ENCODE results near the gene NRDC. TPM values are rescaled to one million over a fixed set of nuclear protein-coding genes. Genes with fewer than 3 reads are reported as not detected.

The NRDC gene
- total and polyA plus RNA-seq, 9 of the 15 experiments (the other 6 are each of a cell fraction or from before 2014, with no cell fraction given), result 102 to 371 (median 201) TPM

DNA sequence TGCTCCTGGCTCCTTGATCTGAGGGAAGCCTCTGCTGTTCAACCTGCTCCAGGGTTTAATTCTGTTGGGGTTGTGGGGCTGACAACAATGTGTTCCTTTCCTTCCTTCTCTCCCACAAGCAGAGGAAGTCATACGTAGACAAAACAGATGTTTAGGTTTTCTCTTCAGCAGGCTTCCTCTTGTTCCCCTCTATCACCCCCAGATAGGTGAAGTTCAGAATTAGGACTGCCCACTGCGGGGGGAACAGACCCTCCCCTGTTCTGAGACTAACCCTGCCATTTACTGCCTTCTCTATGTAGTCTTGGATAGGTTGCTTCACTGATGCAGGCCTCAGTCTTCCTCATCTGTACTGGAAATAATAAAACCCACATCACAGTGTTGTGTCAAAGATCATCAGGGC lies 30.0 kb upstream of the NRDC start (continued):
- TF ChIP-seq PURB (CRISPR knock-in tag; IDR thresholded peaks at IDR 0.05; ENCODE audit: low read depth) (no peak), TCF3 (CRISPR knock-in tag; IDR thresholded peaks at IDR 0.05) (no peak)
- TF ChIP-seq, protein P1, sequence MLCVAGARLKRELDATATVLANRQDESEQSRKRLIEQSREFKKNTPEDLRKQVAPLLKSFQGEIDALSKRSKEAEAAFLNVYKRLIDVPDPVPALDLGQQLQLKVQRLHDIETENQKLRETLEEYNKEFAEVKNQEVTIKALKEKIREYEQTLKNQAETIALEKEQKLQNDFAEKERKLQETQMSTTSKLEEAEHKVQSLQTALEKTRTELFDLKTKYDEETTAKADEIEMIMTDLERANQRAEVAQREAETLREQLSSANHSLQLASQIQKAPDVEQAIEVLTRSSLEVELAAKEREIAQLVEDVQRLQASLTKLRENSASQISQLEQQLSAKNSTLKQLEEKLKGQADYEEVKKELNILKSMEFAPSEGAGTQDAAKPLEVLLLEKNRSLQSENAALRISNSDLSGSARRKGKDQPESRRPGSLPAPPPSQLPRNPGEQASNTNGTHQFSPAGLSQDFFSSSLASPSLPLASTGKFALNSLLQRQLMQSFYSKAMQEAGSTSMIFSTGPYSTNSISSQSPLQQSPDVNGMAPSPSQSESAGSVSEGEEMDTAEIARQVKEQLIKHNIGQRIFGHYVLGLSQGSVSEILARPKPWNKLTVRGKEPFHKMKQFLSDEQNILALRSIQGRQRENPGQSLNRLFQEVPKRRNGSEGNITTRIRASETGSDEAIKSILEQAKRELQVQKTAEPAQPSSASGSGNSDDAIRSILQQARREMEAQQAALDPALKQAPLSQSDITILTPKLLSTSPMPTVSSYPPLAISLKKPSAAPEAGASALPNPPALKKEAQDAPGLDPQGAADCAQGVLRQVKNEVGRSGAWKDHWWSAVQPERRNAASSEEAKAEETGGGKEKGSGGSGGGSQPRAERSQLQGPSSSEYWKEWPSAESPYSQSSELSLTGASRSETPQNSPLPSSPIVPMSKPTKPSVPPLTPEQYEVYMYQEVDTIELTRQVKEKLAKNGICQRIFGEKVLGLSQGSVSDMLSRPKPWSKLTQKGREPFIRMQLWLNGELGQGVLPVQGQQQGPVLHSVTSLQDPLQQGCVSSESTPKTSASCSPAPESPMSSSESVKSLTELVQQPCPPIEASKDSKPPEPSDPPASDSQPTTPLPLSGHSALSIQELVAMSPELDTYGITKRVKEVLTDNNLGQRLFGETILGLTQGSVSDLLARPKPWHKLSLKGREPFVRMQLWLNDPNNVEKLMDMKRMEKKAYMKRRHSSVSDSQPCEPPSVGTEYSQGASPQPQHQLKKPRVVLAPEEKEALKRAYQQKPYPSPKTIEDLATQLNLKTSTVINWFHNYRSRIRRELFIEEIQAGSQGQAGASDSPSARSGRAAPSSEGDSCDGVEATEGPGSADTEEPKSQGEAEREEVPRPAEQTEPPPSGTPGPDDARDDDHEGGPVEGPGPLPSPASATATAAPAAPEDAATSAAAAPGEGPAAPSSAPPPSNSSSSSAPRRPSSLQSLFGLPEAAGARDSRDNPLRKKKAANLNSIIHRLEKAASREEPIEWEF (CRISPR knock-in tag; IDR thresholded peaks at IDR 0.05), result no peak

DNA sequence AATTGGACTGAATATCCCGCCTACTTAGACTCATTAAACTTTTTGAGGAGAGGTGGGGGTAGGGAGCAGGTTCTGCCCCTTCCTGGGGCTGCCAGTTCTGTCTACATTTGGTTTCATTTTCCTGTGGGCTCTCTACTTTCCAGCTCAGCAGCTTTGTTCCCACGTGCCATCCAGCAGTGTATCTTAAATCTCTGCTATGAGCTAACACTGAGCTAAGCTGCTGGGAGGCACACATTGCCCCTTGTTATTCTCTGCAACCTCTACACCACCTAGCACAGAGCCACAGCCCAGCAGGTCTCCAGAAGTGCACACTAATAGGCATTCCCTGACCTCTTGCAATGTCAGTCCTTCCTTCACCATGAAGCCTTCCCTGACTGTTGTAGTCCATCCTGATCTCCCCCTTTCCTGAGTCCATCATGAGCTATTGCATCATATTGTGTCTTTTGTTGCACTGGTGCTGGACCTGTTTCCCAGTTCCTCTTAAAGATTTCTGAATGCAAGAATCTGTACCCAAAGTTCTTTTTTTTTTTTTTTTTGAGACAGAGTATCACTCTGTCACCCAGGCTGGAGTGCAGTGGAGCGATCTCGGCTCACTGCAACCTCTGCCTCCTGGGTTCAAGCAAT lies 28.7 kb upstream of the NRDC start:
- Histone ChIP-seq H3K36me3 (ENCODE audit: control insufficient read depth, insufficient read depth, low read length) (no peaks in the 10 kb centered on the region), H3K4me2 (ENCODE audit: insufficient read depth, low read length) (no peak overlapping the region), H3K4me3 (no peak overlapping the region), H3K9ac (ENCODE audit: insufficient read depth in 1 of 2, low read depth in 2 of 2, low read length in 2 of 2) (no peak overlapping the region), H3K79me2 (ENCODE audit: control insufficient read depth, insufficient read depth, low read length) (no peaks in the 10 kb centered on the region), H3K27me3 (ENCODE audit: control insufficient read depth in 2 of 2, insufficient read depth in 2 of 2, low read length in 2 of 2) (peaks cover 13 to 24% of the 10 kb centered on the region in 2 experiments), H4K20me1 (replicated peaks; ENCODE audit: control insufficient read depth, insufficient read depth, low read length) (no peaks in the 10 kb centered on the region), H3K9me1 (ENCODE audit: control insufficient read depth, insufficient read depth, low read length) (no peaks in the 10 kb centered on the region), H3K4me1 (replicated peaks in 1 of 2; ENCODE audit: control insufficient read depth in 2 of 2, insufficient read depth in 2 of 2, low read length in 2 of 2) (no peaks in the 10 kb centered on the region), H2AFZ (ENCODE audit: low read depth, low read length) (no peak overlapping the region), H3K9me3 (replicated peaks; ENCODE audit: control insufficient read depth, insufficient read depth, low read depth, low read length) (0 out of 2 replicates have a peak, but pooled peaks cover 4% of the 10 kb centered on the region), H3K27ac (ENCODE audit: extremely low read depth, low read depth, low read length) (no peak overlapping the region)
- CTCF ChIA-PET (ENCODE audit: low intra/inter-chr PET ratio), result no interaction called here
- in situ Hi-C loops (cut with MboI) (no loop called here), intact Hi-C loops (cut with micrococcal nuclease) (no loop called here)
- DNase-seq (ENCODE audit: extremely low read depth in 1 of 4, low spot score in 3 of 4), result no peak
- ATAC-seq, result no peak
- BruUV-seq (replicated peaks), result no TSS peak
- POLR2A ChIA-PET, result no interaction called here
- FAIRE-seq, result no peak
- WGBS (ENCODE audit: insufficient coverage, low coverage, missing lambda C conversion rate), result 6% methylated on average over 4 of the region's 4 CpGs
- no peak for TF ChIP-seq ADNP (tag; IDR thresholded peaks at IDR 0.05)
- peak; percentile 56 for TF ChIP-seq CEBPB (tag; IDR thresholded peaks at IDR 0.05)
- TF ChIP-seq HIVEP1 (CRISPR knock-in tag; IDR thresholded peaks at IDR 0.05), result no peak
- TF ChIP-seq, protein P2, sequence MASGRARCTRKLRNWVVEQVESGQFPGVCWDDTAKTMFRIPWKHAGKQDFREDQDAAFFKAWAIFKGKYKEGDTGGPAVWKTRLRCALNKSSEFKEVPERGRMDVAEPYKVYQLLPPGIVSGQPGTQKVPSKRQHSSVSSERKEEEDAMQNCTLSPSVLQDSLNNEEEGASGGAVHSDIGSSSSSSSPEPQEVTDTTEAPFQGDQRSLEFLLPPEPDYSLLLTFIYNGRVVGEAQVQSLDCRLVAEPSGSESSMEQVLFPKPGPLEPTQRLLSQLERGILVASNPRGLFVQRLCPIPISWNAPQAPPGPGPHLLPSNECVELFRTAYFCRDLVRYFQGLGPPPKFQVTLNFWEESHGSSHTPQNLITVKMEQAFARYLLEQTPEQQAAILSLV (tag; IDR thresholded peaks at IDR 0.05), result 0 out of 2 replicates have a peak, but pooled peaks have one; percentile 18
- TF ChIP-seq, protein P3, sequence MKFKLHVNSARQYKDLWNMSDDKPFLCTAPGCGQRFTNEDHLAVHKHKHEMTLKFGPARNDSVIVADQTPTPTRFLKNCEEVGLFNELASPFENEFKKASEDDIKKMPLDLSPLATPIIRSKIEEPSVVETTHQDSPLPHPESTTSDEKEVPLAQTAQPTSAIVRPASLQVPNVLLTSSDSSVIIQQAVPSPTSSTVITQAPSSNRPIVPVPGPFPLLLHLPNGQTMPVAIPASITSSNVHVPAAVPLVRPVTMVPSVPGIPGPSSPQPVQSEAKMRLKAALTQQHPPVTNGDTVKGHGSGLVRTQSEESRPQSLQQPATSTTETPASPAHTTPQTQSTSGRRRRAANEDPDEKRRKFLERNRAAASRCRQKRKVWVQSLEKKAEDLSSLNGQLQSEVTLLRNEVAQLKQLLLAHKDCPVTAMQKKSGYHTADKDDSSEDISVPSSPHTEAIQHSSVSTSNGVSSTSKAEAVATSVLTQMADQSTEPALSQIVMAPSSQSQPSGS (CRISPR knock-in tag; IDR thresholded peaks at IDR 0.05), result no peak
- TF ChIP-seq, protein P4, sequence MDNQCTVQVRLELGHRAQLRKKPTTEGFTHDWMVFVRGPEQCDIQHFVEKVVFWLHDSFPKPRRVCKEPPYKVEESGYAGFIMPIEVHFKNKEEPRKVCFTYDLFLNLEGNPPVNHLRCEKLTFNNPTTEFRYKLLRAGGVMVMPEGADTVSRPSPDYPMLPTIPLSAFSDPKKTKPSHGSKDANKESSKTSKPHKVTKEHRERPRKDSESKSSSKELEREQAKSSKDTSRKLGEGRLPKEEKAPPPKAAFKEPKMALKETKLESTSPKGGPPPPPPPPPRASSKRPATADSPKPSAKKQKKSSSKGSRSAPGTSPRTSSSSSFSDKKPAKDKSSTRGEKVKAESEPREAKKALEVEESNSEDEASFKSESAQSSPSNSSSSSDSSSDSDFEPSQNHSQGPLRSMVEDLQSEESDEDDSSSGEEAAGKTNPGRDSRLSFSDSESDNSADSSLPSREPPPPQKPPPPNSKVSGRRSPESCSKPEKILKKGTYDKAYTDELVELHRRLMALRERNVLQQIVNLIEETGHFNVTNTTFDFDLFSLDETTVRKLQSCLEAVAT (IDR thresholded peaks at IDR 0.05), result no peak
